GM21447 (cell line): Measurements from ENCODE around the gene ZCCHC17.
"Not testable (repeated sequence)": the region's sequence is repeated elsewhere in the genome, so short reads cannot be mapped to it uniquely, and the experiment has no call there.

ENCODE experiments used
- ATAC-seq: cut with Tn5 transposase; IDR thresholded peaks from one replicate; pipeline ENCODE4 v1.9.1; 2021; ENCODE audit not compliant: unreplicated experiment

The ZCCHC17 gene, protein sequence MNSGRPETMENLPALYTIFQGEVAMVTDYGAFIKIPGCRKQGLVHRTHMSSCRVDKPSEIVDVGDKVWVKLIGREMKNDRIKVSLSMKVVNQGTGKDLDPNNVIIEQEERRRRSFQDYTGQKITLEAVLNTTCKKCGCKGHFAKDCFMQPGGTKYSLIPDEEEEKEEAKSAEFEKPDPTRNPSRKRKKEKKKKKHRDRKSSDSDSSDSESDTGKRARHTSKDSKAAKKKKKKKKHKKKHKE

DNA sequence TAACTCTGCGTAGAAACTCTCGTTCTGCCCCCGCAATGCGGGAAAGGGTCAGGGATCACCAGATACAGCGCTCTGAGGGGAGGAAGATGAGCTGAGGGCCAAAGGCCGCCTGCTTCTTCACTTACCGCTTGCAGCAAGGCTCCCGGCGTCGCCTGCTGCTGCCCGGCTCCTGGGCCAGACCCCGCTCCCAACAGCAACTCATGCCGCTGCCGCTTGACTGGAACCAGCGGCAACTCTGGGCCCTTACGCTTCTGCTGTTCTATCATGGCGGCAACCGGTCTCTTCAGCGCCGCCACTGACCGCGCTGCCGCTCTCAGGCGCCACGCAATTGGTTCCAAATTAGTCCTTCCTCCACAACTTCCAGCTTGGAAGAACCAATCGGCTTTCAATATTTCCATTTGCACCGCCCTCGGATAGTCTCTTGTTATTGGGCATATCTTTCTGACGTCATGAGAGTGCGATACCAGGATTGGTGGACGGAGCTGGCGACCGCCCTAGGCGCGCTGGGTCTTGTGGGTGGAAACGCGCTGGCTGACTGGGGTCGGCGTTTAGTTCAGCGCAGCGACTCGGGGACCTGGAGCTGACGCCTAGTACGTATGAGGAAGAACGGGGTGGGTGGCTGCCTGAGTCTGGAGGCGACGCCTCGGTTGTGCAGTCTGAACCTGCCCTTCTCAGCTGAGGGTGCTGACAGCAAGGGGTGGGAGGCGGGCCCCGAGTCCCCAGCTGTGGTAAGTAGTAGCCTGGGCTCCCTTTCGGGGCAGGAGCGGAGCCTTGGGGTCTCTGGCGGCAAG lies at the start of gene ZCCHC17, which contains the start of gene SNRNP40:
Gene ZCCHC17, plus strand, starts transcription at position 547 of the 791 bp plus-strand sequence. CDS start 13,067 bp downstream, outside the sequence.
Gene SNRNP40, minus strand, starts transcription at position 303 of the 791 bp plus-strand sequence. Its CDS starts 37 bp downstream, at position 266.
- peak; percentile 97 for ATAC-seq

GRCh38 chr1:31248276-31248675 lies 48.6 kb upstream of the ZCCHC17 start:
- ATAC-seq: no peak

GRCh38 chr1:31249854-31250253 lies 47.0 kb upstream of the ZCCHC17 start:
- ATAC-seq: no peak

DNA sequence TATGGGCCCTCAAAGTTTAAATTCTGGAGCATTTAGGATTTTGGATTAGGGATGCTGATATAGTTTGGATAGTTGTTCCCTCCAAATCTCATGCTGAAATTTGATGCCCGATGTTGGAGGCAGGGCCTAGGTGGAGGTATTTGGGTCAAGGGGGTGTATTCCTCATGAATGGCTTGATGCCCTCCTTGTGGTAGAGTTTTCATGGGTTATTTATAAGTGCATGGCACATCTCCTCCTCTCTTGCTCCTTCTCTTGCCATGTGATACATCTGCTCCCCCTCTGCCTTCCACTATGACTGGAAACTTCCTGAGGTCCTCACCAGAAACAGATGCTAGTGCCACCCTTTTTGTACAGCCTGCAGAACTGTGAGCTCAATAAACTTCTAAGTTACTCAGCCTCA lies 39.6 kb upstream of the ZCCHC17 start:
- ATAC-seq: no peak

GRCh38 chr1:31258581-31258980 lies 38.3 kb upstream of the ZCCHC17 start:
- ATAC-seq: no peak

- ATAC-seq: no peak
These were observed 37.1 kb upstream of the ZCCHC17 start for GRCh38 chr1:31259746-31260145.

DNA sequence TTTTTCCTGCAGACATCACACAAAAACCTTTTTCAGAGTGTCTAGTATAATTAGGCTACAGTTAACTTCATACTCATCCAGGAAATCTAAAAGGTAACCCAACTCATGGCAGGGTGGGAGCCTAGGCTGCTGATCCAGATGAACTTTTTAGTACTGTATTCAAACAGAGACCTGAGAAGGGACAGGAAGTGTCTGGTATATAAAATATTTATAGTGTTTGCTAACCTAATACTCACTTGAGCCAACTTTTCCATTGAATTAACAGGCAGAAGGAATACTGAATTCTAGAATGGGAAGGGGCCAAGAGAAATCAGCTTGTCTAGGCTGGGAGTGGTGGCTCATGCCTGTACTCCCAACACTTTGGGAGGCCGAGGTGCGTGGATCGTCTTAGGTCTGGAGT lies 34.9 kb upstream of the ZCCHC17 start:
- ATAC-seq: no peak

- ATAC-seq: not testable (repeated sequence)
These were observed 34.4 kb upstream of the ZCCHC17 start for GRCh38 chr1:31262393-31262792.

- ATAC-seq: no peak
These were observed 33.4 kb upstream of the ZCCHC17 start for GRCh38 chr1:31263408-31263807.

DNA sequence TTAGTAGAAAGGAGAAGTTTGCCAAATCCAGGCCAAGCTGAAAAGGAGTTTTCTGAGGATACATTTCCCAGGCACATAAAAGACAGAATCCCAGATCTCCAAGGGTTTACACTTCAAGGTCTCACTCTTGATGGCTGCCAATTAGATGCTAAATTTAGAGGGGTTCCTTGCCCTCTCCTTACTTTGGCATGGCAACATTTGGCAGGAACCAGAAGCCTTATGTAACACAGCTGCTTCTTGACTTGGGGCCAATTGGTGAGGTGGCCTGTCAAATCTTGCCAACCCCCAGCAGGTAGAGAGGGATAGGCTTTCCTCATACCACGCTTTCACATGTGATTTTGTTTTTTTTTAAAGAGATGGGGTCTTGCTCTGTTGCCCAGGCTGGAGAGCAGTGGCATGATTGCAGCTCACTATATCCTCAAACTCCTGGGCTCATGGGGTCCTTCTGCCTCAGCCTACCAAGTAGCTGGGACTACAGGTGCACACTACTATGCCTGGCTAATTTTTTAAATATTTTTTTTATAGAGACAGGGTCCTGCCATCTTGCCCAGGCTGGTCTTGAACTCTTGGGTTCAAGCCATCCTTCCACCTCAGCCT lies 31.9 kb upstream of the ZCCHC17 start:
- no peak for ATAC-seq

- ATAC-seq: no peak
These were observed 30.3 kb upstream of the ZCCHC17 start for GRCh38 chr1:31266547-31266946.

GRCh38 chr1:31272369-31272768 lies 24.5 kb upstream of the ZCCHC17 start:
- ATAC-seq: no peak

DNA sequence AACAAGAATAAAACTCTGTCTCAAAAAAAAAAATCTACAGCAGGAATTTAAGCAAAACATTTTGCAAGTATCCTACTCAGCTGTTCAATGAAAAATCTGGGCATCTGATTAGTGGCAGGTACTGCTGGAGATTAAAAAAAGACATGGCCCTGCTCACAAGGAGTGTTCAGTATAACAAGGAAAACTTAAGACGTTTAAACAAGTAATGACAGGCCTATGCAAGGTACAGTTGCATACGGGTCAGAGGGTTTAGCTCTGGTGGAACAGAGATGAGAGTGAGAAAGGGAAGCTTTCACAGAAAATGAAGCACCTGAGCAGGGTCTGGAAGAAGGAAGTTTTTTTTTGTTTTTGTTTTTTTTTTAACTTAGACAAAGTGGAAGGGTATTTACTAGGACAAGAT lies 23.2 kb upstream of the ZCCHC17 start:
- no peak for ATAC-seq

DNA sequence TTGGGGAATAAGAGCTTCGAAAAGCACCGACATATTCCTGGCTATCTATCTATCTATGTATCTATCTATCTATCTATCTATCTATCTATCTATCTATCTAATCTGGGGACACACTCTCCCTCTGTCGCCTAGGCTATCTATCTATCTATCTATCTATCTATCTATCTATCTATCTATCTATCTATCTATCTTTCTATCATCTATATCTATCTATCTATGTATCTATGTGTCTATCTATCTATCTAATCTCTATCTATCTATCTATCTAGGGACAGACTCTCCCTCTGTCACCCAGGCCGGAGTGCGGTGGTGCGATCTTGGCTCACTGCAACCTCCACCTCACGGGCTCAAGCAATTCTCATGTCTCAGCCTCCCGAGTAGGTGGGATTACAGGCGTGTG lies 14.4 kb upstream of the ZCCHC17 start:
- not testable (repeated sequence) for ATAC-seq

- not testable (repeated sequence) for ATAC-seq
These were observed 9.0 kb upstream of the ZCCHC17 start for GRCh38 chr1:31287791-31288190.

DNA sequence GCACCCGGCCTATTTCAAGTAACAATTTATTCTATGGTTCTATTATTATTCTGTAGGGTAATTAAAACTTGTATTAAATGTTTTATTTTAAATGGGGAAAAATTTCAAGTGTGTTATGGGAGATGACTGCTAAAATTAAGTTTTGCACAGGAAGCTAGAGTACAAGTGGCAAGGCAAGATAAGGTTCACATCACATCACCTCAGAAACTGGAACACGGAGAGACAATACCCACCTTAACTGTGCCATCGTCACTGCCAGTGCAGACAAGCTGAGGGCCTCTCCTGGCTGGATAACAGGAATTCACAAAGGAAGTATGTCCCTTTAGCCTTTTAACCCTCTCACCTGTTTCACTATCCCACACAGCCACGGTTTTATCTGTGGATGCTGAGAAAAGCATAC lies 7.8 kb upstream of the ZCCHC17 start:
- no peak for ATAC-seq

DNA sequence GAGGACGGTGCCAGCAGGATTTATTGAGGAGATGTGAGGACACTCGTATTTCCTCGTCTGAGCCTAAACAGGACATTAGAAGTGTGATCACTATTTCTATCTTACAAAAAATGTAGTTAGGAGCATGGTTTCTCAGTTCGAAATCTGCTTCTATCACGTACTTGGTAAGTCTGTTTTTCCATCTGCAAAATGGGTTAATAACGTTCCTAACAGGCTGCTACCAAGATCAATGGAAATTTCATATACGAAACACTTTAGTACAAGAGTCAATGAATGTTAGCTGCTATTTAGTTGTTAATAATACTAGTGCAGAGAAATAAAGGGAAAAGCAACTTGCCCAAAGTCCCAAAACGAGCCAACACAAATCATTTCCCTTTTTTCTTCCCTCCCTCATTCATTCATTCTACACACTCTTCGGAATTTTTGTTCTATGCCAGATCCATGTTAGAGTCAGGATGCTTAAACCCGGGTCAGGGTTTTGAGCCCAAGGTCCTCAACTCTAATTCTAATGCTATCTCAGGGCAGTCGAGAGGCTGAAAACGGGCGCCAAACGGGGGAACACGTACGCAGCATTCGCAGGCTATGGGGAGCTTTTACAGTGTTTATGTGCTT lies 852 bp upstream of the ZCCHC17 start:
- no peak for ATAC-seq

- ATAC-seq: no peak
These were observed 730 bp downstream of the ZCCHC17 start for GRCh38 chr1:31297277-31298247.

- ATAC-seq: no peak
These were observed 2.5 kb downstream of the ZCCHC17 start for GRCh38 chr1:31299365-31299764.

DNA sequence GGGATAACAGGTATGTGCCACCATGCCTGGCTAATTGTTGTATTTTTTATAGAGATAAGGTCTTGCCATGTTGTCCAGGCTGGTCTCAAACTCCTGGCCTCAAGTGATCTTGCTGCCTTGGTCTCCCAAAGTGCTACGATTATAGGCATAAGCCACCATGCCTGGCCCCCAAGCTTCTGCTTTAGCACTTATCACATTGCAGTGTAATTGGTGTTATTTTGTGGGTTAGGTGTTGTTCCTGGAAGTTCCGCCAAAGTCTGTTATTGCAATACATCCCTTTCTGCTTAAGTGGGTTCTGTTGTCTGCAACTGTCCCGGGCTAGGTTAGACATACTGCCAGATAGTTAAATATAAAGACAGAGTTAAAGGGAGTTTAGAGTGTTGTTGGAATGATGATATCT lies 3.4 kb downstream of the ZCCHC17 start:
- no peak for ATAC-seq
